ENCODE measurements around the gene CDR2L. TPM values are rescaled to one million over a fixed set of nuclear protein-coding genes. Genes with fewer than 3 reads are reported as not detected.

CDR2L gene
- total RNA-seq, 1 experiment from 2014 or later: 39.4 TPM

DNA sequence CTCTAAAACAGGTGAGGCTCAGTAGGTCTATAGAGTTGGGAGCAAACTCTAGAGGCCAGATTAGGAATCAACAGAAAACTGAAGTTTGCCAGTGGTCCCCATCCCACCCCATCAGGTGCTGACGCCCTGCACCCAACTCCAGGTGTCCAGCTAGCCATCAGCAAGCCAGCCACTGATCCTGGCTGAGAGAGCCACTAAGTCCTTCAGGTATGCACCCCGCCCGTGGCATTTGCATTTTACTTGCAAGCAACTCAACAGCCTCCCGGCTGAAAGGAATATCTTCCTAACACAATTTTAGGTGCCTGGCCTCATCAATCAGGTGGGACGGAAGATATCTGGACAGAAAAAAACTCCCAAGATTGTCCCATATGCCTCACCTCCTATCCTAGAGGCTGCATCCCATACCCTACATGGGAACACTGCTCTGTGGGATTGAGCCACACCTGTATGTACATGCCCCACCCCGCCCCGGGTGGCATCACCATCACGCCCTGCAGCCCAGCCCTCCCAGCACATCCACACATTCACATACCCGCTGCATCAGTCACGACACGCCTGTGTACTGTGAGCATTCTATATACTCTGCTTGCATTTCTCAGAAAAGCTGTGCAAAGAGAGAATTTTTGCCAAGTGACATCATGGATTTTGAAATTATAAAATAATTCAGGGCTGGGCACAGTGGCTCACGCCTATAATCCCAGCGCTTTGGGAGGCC, 43.5 kb upstream of the CDR2L start:
- no peak for TF ChIP-seq CTCF (IDR thresholded peaks at IDR 0.05; ENCODE audit: unreplicated experiment)
- CTCF ChIA-PET: interaction anchor here (0.5 kb wide), 1 partner anchor 965 kb away, joined by 3 read pairs; no protein-coding TSS in a partner anchor
- Mint-ChIP-seq H3K4me3 (ENCODE audit: low read depth, unreplicated experiment) (no peak overlapping the region), H3K4me1 (ENCODE audit: low read depth, unreplicated experiment) (no peaks in the 10 kb centered on the region), H3K27ac (ENCODE audit: unreplicated experiment) (no peak overlapping the region), H3K36me3 (ENCODE audit: insufficient read depth, unreplicated experiment) (peaks cover 7% of the 10 kb centered on the region), H3K27me3 (ENCODE audit: unreplicated experiment) (peaks cover 81% of the 10 kb centered on the region), H3K9me3 (ENCODE audit: low read depth, unreplicated experiment) (no peaks in the 10 kb centered on the region)
- intact Hi-C loops (cut with micrococcal nuclease; ENCODE audit: unreplicated experiment): no loop called here
- peak; percentile 43 for DNase-seq
- no TSS peak for BruUV-seq (replicated peaks)

DNA sequence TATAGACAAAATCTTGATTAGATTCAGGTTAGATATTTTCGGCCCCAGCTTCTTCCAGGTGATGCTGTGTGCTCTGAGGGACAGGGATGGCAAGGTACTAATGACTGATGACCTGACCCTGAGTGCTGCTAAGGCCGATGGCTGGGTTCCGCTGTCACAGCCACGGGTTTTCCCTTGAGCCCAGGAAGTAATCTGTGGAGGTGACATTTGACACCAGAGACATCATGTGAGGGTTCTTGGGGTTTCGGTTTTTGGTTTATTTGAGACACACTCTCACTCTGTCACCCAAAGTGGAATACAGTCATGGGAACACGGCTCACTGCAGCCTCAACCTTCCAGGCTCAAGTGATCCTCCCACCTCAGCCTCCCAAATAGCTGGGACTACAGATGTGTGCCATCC, 41.9 kb upstream of the CDR2L start:
- CTCF ChIA-PET: no interaction called here
- DNase-seq: no peak
- peaks cover 15% of the 10 kb centered on the region for H3K36me3 Mint-ChIP-seq (ENCODE audit: insufficient read depth, unreplicated experiment)
- H3K27ac Mint-ChIP-seq (ENCODE audit: unreplicated experiment): no peak overlapping the region
- intact Hi-C loops (cut with micrococcal nuclease; ENCODE audit: unreplicated experiment): no loop called here
- H3K27me3 Mint-ChIP-seq (ENCODE audit: unreplicated experiment): peaks cover 65% of the 10 kb centered on the region
- H3K4me1 Mint-ChIP-seq (ENCODE audit: low read depth, unreplicated experiment): no peaks in the 10 kb centered on the region
- no peak overlapping the region for H3K4me3 Mint-ChIP-seq (ENCODE audit: low read depth, unreplicated experiment)
- BruUV-seq (replicated peaks): no TSS peak
- no peak for TF ChIP-seq CTCF (IDR thresholded peaks at IDR 0.05; ENCODE audit: unreplicated experiment)
- H3K9me3 Mint-ChIP-seq (ENCODE audit: low read depth, unreplicated experiment): no peaks in the 10 kb centered on the region

- CTCF ChIA-PET: no interaction called here
- no peak for TF ChIP-seq CTCF (IDR thresholded peaks at IDR 0.05; ENCODE audit: unreplicated experiment)
- no peaks in the 10 kb centered on the region for H3K9me3 Mint-ChIP-seq (ENCODE audit: low read depth, unreplicated experiment)
- no peaks in the 10 kb centered on the region for H3K4me1 Mint-ChIP-seq (ENCODE audit: low read depth, unreplicated experiment)
- intact Hi-C loops (cut with micrococcal nuclease; ENCODE audit: unreplicated experiment): no loop called here
- H3K4me3 Mint-ChIP-seq (ENCODE audit: low read depth, unreplicated experiment): no peak overlapping the region
- DNase-seq: no peak
- peaks cover 15% of the 10 kb centered on the region for H3K36me3 Mint-ChIP-seq (ENCODE audit: insufficient read depth, unreplicated experiment)
- no TSS peak for BruUV-seq (replicated peaks)
- H3K27me3 Mint-ChIP-seq (ENCODE audit: unreplicated experiment): peaks cover 55% of the 10 kb centered on the region
- H3K27ac Mint-ChIP-seq (ENCODE audit: unreplicated experiment): no peak overlapping the region
Observed at GRCh38 chr17:74946641-74947040, 40.8 kb upstream of the CDR2L start.

DNA sequence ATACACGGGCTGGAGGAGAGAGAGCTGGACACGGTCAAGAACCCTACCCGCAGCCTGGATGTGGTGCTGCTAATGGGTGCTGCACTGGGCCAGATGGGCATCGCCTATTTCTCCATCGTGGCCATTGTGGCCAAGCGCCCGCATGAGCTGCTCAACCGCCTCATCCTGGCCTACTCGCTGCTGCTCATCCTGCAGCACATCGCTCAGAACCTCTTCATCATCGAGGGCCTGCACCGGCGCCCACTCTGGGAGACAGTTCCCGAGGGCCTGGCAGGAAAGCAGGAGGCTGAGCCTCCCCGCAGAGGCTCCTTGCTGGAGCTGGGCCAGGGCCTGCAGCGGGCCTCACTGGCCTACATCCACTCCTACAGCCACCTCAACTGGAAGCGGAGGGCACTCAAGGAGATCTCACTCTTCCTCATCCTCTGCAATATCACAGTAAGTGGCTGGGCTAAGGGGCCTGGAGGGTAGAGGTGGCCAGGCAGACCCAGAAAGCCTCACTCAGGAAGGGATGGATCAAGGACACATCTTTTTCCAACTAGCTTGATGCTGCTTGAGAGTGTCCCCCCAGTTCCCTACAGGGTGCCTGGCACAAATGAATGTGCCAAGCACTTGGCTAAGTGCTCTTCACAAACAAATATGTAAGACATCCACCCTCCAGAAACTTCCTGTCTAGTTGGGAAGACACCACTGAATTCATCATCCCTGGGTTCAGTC, 40.2 kb upstream of the CDR2L start:
- Mint-ChIP-seq H3K4me1 (ENCODE audit: low read depth, unreplicated experiment) (no peaks in the 10 kb centered on the region), H3K9me3 (ENCODE audit: low read depth, unreplicated experiment) (no peaks in the 10 kb centered on the region), H3K27me3 (ENCODE audit: unreplicated experiment) (peaks cover 50% of the 10 kb centered on the region), H3K27ac (ENCODE audit: unreplicated experiment) (no peak overlapping the region), H3K4me3 (ENCODE audit: low read depth, unreplicated experiment) (no peak overlapping the region), H3K36me3 (ENCODE audit: insufficient read depth, unreplicated experiment) (peaks cover 19% of the 10 kb centered on the region)
- no peak for DNase-seq
- CTCF ChIA-PET: no interaction called here
- intact Hi-C loops (cut with micrococcal nuclease; ENCODE audit: unreplicated experiment): no loop called here
- no peak for TF ChIP-seq CTCF (IDR thresholded peaks at IDR 0.05; ENCODE audit: unreplicated experiment)
- no TSS peak for BruUV-seq (replicated peaks)
